ENCODE data around the gene EID3. TPM values are rescaled to one million over a fixed set of nuclear protein-coding genes. Genes with fewer than 3 reads are reported as not detected.
"Not testable (repeated sequence)": the region's sequence is repeated elsewhere in the genome, so short reads cannot be mapped to it uniquely, and the experiment has no call there.

Gene EID3
- total RNA-seq, 1 donor from 2014 or later, result 4.5 TPM

- DNase-seq (ENCODE audit: low spot score in 2 of 2) (no peak), FAIRE-seq (no peak)
These were observed 6.0 kb downstream of the EID3 start for GRCh38 chr12:104309446-104309993.

- DNase-seq (ENCODE audit: low spot score in 2 of 2), result no peak
- no peak for FAIRE-seq
These were observed 7.5 kb downstream of the EID3 start for GRCh38 chr12:104310751-104311633.

GRCh38 chr12:104312202-104312601 is 8.7 kb downstream of the EID3 start:
- DNase-seq (ENCODE audit: low spot score in 2 of 2) (no peak), FAIRE-seq (no peak)

- DNase-seq (ENCODE audit: low spot score in 2 of 2), result no peak
- no peak for FAIRE-seq
These were observed 9.1 kb downstream of the EID3 start for GRCh38 chr12:104312654-104313053.

GRCh38 chr12:104313568-104314241 is 10.2 kb downstream of the EID3 start:
- FAIRE-seq (no peak), DNase-seq (ENCODE audit: low spot score in 2 of 2) (no peak)

- FAIRE-seq, result no peak
- DNase-seq (ENCODE audit: low spot score in 2 of 2), result no peak
These were observed 10.7 kb downstream of the EID3 start for GRCh38 chr12:104314242-104314614.

GRCh38 chr12:104315326-104316224 is 12.0 kb downstream of the EID3 start:
- DNase-seq (ENCODE audit: low spot score in 2 of 2), result no peak
- no peak for FAIRE-seq

GRCh38 chr12:104316936-104317335 is 13.4 kb downstream of the EID3 start:
- FAIRE-seq, result no peak
- no peak for DNase-seq (ENCODE audit: low spot score in 2 of 2)

- no peak for DNase-seq (ENCODE audit: low spot score in 2 of 2)
- FAIRE-seq, result no peak
These were observed 14.1 kb downstream of the EID3 start for GRCh38 chr12:104317538-104318210.

GRCh38 chr12:104319028-104319427 is 15.5 kb downstream of the EID3 start:
- FAIRE-seq (no peak), DNase-seq (ENCODE audit: low spot score in 2 of 2) (no peak)

GRCh38 chr12:104319918-104320626 is 16.5 kb downstream of the EID3 start:
- FAIRE-seq, result no peak
- no peak for DNase-seq (ENCODE audit: low spot score in 2 of 2)

- DNase-seq (ENCODE audit: low spot score in 2 of 2), result no peak
- FAIRE-seq, result no peak
These were observed 17.1 kb downstream of the EID3 start for GRCh38 chr12:104320627-104321024.

- DNase-seq (ENCODE audit: low spot score in 2 of 2) (no peak), FAIRE-seq (no peak)
These were observed 18.4 kb downstream of the EID3 start for GRCh38 chr12:104321949-104322348.

- not testable (repeated sequence) for DNase-seq (ENCODE audit: low spot score in 2 of 2); FAIRE-seq
These were observed 19.0 kb downstream of the EID3 start for GRCh38 chr12:104322533-104322932.

- DNase-seq (ENCODE audit: low spot score in 2 of 2), result no peak
- FAIRE-seq, result no peak
These were observed 20.4 kb downstream of the EID3 start for GRCh38 chr12:104323899-104324298.

GRCh38 chr12:104328278-104328677 is 24.7 kb downstream of the EID3 start:
- FAIRE-seq; DNase-seq (ENCODE audit: low spot score in 2 of 2): not testable (repeated sequence)

GRCh38 chr12:104328790-104329189 is 25.3 kb downstream of the EID3 start:
- FAIRE-seq, result no peak

GRCh38 chr12:104329707-104330532 is 26.4 kb downstream of the EID3 start:
- FAIRE-seq (no peak), DNase-seq (ENCODE audit: low spot score in 2 of 2) (no peak)

More at GRCh38 chr12:104328790-104329189, 25.3 kb downstream of the EID3 start:
- DNase-seq (ENCODE audit: low spot score in 2 of 2), result no peak
